Activated T-helper 9 cell treated with anti-CD3 and anti-CD28 coated beads, Interleukin-2, amount 50 U/mL, for 16 hours (primary cell): ENCODE results near the gene HOXA6.

Experiments
- DNase-seq: peaks from one replicate; pipeline ENCODE4 v3.0.0-alpha.2; 2020; ENCODE audit warnings: low read depth

Gene HOXA6

GRCh38 chr7:27172823-27173510 is 25.4 kb upstream of the HOXA6 start:
- no peak for DNase-seq

GRCh38 chr7:27172315-27172774 is 24.8 kb upstream of the HOXA6 start:
- DNase-seq, result no peak

- no peak for DNase-seq
Observed at GRCh38 chr7:27171637-27172314, 24.2 kb upstream of the HOXA6 start.

GRCh38 chr7:27171325-27171636 is 23.7 kb upstream of the HOXA6 start:
- no peak for DNase-seq

GRCh38 chr7:27170426-27171324 is 23.1 kb upstream of the HOXA6 start:
- no peak for DNase-seq

GRCh38 chr7:27169658-27170425 is 22.3 kb upstream of the HOXA6 start:
- DNase-seq, result no peak

- DNase-seq, result no peak
Observed at GRCh38 chr7:27168265-27168947, 20.8 kb upstream of the HOXA6 start.

GRCh38 chr7:27167916-27168264 is 20.3 kb upstream of the HOXA6 start:
- DNase-seq, result no peak

GRCh38 chr7:27166531-27167505 is 19.2 kb upstream of the HOXA6 start:
- no peak for DNase-seq

GRCh38 chr7:27165996-27166530 is 18.5 kb upstream of the HOXA6 start:
- DNase-seq, result no peak

- DNase-seq, result no peak
Observed at GRCh38 chr7:27165089-27165995, 17.8 kb upstream of the HOXA6 start, which contains the start of gene HOXA9. TSS of gene HOXA9 (minus strand) at chr7:27165537. CDS start at chr7:27165457, 80 bp downstream.

- DNase-seq, result no peak
Observed at GRCh38 chr7:27164367-27165088, 17.0 kb upstream of the HOXA6 start.

GRCh38 chr7:27164045-27164366 is 16.4 kb upstream of the HOXA6 start:
- no peak for DNase-seq

GRCh38 chr7:27163288-27164044 is 15.9 kb upstream of the HOXA6 start:
- DNase-seq, result no peak

GRCh38 chr7:27162561-27163287 is 15.2 kb upstream of the HOXA6 start:
- no peak for DNase-seq

GRCh38 chr7:27161721-27162560 is 14.4 kb upstream of the HOXA6 start:
- DNase-seq, result no peak
